Liver (tissue), 9 donors: ENCODE results near the gene AGBL4. TPM values are rescaled to one million over a fixed set of nuclear protein-coding genes. Genes with fewer than 3 reads are reported as not detected.

Experiments used
- DNase-seq: peaks from one replicate; pipeline ENCODE4 v3.0.0-alpha.2; 2017; ENCODE audit warnings: low spot score
- H3K27ac ChIP-seq, 2 donors: one replicate each; pipeline ENCODE4 v1.7.0; 2013; ENCODE audit warnings: inconsistent platforms in 2 of 2, low read length in 2 of 2, control low read depth in 1 of 2, low read depth in 1 of 2, mild to moderate bottlenecking in 1 of 2
- H3K27me3 ChIP-seq, 4 donors: one replicate each; pipeline versions ENCODE4 v1.6.1 to v1.7.0; 2013; ENCODE audit warnings: low read length in 3 of 4, inconsistent platforms in 1 of 4, mild to moderate bottlenecking in 1 of 4, moderate library complexity in 1 of 4; ENCODE audit not compliant: control insufficient read depth in 4 of 4, insufficient read depth in 4 of 4
- H3K36me3 ChIP-seq, 4 donors: one replicate each; pipeline versions ENCODE4 v1.6.1 to v1.7.0; 2013; ENCODE audit warnings: low read length in 3 of 4, mild to moderate bottlenecking in 3 of 4, low read depth in 1 of 4, moderate library complexity in 1 of 4; ENCODE audit not compliant: control insufficient read depth in 4 of 4, insufficient read depth in 3 of 4
- H3K4me1 ChIP-seq, 4 donors: one replicate each; pipeline versions ENCODE4 v1.6.1 to v1.7.0; 2013; ENCODE audit warnings: low read length in 3 of 4, mild to moderate bottlenecking in 3 of 4, moderate library complexity in 1 of 4; ENCODE audit not compliant: control insufficient read depth in 4 of 4, insufficient read depth in 4 of 4
- H3K4me3 ChIP-seq, 3 donors: one replicate each; pipeline versions ENCODE4 v1.6.1 to v1.7.0; 2013; ENCODE audit warnings: low read length in 3 of 3, control low read depth in 1 of 3, low read depth in 1 of 3, mild to moderate bottlenecking in 1 of 3
- H3K9ac ChIP-seq, 2 donors: one replicate each; pipeline ENCODE4 v1.7.0; 2013; ENCODE audit warnings: low read length in 2 of 2, mild to moderate bottlenecking in 2 of 2, moderate library complexity in 2 of 2, control low read depth in 1 of 2, low read depth in 1 of 2
- H3K9me3 ChIP-seq, 4 donors: one replicate each; pipeline versions ENCODE4 v1.6.1 to v1.7.0; 2013; ENCODE audit warnings: low read length in 3 of 4; ENCODE audit not compliant: control insufficient read depth in 4 of 4
- EGR1 ChIP-seq, 2 donors: IDR thresholded peaks; 2 replicates each; pipeline ENCODE4 v1.6.1; 2016 to 2018; ENCODE audit warnings: antibody characterized with exemption in 2 of 2, low read depth in 2 of 2
- FOXA1 ChIP-seq: IDR thresholded peaks from 2 replicates; pipeline ENCODE4 v1.6.1; 2016; ENCODE audit warnings: antibody characterized with exemption
- FOXA2 ChIP-seq: IDR thresholded peaks from 2 replicates; pipeline ENCODE4 v1.6.1; 2016; ENCODE audit warnings: antibody characterized with exemption
- GABPA ChIP-seq, 2 donors: IDR thresholded peaks in 1 of 2; conservative IDR thresholded peaks in 1 of 2; 2 replicates each; pipeline ENCODE4 v1.6.1; 2016; ENCODE audit warnings: antibody characterized with exemption in 2 of 2, mild to moderate bottlenecking in 1 of 2, moderate library complexity in 1 of 2
- HNF4A ChIP-seq, 2 donors: conservative IDR thresholded peaks; 2 replicates each; pipeline ENCODE4 v1.6.1; 2016; ENCODE audit warnings: antibody characterized with exemption in 2 of 2, mild to moderate bottlenecking in 2 of 2
- HNF4G ChIP-seq: IDR thresholded peaks from 2 replicates; pipeline ENCODE4 v1.6.1; 2016; ENCODE audit warnings: antibody characterized with exemption
- NR2F2 ChIP-seq: IDR thresholded peaks from 2 replicates; pipeline ENCODE4 v1.6.1; 2016; ENCODE audit warnings: antibody characterized with exemption
- RAD21 ChIP-seq, 2 donors: IDR thresholded peaks; 2 replicates each; pipeline ENCODE4 v1.6.1; 2016; ENCODE audit warnings: antibody characterized with exemption in 2 of 2, mild to moderate bottlenecking in 2 of 2
- RXRA ChIP-seq, 2 donors: IDR thresholded peaks; 2 replicates each; pipeline ENCODE4 v1.6.1; 2017 to 2018; ENCODE audit warnings: antibody characterized with exemption in 2 of 2, mild to moderate bottlenecking in 1 of 2
- SP1 ChIP-seq: IDR thresholded peaks from 2 replicates; pipeline ENCODE4 v1.6.1; 2018; ENCODE audit warnings: antibody characterized with exemption, mild to moderate bottlenecking
- TAF1 ChIP-seq: conservative IDR thresholded peaks from 2 replicates; pipeline ENCODE4 v1.6.1; 2016; ENCODE audit warnings: antibody characterized with exemption, mild to moderate bottlenecking
- YY1 ChIP-seq: IDR thresholded peaks from 2 replicates; pipeline ENCODE4 v1.6.1; 2016; ENCODE audit warnings: antibody characterized with exemption, mild to moderate bottlenecking
- WGBS: extraction: QIAGEN DNeasy Blood & Tissue Kit; methylation state at CpG from one replicate; pipeline ENCODE4 v1.1.7; 2013; 5-methylcytosine and 5-hydroxymethylcytosine counted together
- polyA plus RNA-seq, 2 donors: library from polyadenylated mRNA; stranded (reverse) in 1 of 2; unstranded in 1 of 2; fragments of 200-250 nt in 1 of 2; fragments of >200 nt in 1 of 2; fragmentation: Nextera tagmentation in 1 of 2; extraction: Ambion mirVana in 1 of 2; gene quantifications; one replicate each; pipeline versions ENCODE4 v1.2.1 to v1.2.3, GENCODE V29; 2013 to 2015
- total RNA-seq, 2 donors: library from RNA; depleted of rRNA; stranded (reverse); fragments of >200 nt; gene quantifications; one replicate each; pipeline ENCODE4 v1.2.3, GENCODE V29; 2014
- TF ChIP-seq, protein P1 (sequence below): fragments of 150-350 bp; IDR thresholded peaks from 2 replicates; pipeline ENCODE4 v1.5.1; 2017; ENCODE audit warnings: improper control_type of control experiment, low read depth, low read length; ENCODE audit not compliant: missing input control
- TF ChIP-seq, protein P2 (sequence below): IDR thresholded peaks from 2 replicates; pipeline ENCODE4 v1.6.1; 2016; ENCODE audit warnings: antibody characterized with exemption
- TF ChIP-seq, protein P3 (sequence below): IDR thresholded peaks from 2 replicates; pipeline ENCODE4 v1.6.1; 2016; ENCODE audit warnings: antibody characterized with exemption
- TF ChIP-seq, protein P4 (sequence below): IDR thresholded peaks from 2 replicates; pipeline ENCODE4 v1.6.1; 2016; ENCODE audit warnings: antibody characterized with exemption
- donor health status: healthy.
- donor health status: healthy.
- donor health status: healthy.
- donor health status: healthy.
- donor health status: healthy.

Gene AGBL4
- total and polyA plus RNA-seq, 4 donors: 0.75 to 0.76 TPM; not detected in 2

DNA sequence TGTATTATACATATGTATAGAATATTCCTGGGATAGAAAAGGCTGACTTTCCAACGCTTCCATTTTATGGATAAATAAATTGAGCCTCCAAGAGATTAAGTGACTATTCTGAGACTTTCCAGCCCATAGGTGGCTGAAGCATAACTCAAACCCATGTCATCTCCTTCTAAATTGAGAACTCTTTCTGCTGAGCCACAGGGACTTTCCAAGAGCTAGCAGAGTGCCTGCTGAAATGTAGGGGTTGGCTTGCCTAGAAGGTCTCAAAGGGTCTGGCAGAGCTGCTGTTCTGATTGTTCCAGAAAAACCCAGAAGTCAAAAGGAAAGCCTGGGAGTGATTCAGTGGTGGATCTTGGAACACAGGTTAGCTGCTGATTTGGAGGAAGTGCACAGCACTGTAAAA lies 1100.6 kb downstream of the AGBL4 start:
- WGBS: 80% methylated on average over 1 of the region's 1 CpG
- no peak overlapping the region for H3K27ac ChIP-seq
- no peak overlapping the region for H3K4me3 ChIP-seq
- H3K9me3 ChIP-seq: peaks cover 0 to 9% (median 2%) of the 10 kb centered on the region in 4 donors
- H3K27me3 ChIP-seq: no peaks in the 10 kb centered on the region
- no peaks in the 10 kb centered on the region for H3K4me1 ChIP-seq
- TF ChIP-seq HNF4A (conservative IDR thresholded peaks at IDR 0.05) (no peak), FOXA1 (no peak), TAF1 (no peak), NR2F2 (no peak), RAD21 (IDR thresholded peaks at IDR 0.05) (no peak), HNF4G (no peak), EGR1 (IDR thresholded peaks at IDR 0.05; ENCODE audit: low read depth in 2 of 2) (no peak), GABPA (IDR thresholded peaks at IDR 0.05 in 1 of 2, conservative IDR thresholded peaks at IDR 0.05 in 1 of 2) (no peak), FOXA2 (no peak), YY1 (no peak)
- TF ChIP-seq, protein P1, sequence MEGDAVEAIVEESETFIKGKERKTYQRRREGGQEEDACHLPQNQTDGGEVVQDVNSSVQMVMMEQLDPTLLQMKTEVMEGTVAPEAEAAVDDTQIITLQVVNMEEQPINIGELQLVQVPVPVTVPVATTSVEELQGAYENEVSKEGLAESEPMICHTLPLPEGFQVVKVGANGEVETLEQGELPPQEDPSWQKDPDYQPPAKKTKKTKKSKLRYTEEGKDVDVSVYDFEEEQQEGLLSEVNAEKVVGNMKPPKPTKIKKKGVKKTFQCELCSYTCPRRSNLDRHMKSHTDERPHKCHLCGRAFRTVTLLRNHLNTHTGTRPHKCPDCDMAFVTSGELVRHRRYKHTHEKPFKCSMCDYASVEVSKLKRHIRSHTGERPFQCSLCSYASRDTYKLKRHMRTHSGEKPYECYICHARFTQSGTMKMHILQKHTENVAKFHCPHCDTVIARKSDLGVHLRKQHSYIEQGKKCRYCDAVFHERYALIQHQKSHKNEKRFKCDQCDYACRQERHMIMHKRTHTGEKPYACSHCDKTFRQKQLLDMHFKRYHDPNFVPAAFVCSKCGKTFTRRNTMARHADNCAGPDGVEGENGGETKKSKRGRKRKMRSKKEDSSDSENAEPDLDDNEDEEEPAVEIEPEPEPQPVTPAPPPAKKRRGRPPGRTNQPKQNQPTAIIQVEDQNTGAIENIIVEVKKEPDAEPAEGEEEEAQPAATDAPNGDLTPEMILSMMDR: no peak
- TF ChIP-seq, protein P2, sequence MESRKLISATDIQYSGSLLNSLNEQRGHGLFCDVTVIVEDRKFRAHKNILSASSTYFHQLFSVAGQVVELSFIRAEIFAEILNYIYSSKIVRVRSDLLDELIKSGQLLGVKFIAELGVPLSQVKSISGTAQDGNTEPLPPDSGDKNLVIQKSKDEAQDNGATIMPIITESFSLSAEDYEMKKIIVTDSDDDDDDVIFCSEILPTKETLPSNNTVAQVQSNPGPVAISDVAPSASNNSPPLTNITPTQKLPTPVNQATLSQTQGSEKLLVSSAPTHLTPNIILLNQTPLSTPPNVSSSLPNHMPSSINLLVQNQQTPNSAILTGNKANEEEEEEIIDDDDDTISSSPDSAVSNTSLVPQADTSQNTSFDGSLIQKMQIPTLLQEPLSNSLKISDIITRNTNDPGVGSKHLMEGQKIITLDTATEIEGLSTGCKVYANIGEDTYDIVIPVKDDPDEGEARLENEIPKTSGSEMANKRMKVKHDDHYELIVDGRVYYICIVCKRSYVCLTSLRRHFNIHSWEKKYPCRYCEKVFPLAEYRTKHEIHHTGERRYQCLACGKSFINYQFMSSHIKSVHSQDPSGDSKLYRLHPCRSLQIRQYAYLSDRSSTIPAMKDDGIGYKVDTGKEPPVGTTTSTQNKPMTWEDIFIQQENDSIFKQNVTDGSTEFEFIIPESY: no peak
- TF ChIP-seq, protein P3, sequence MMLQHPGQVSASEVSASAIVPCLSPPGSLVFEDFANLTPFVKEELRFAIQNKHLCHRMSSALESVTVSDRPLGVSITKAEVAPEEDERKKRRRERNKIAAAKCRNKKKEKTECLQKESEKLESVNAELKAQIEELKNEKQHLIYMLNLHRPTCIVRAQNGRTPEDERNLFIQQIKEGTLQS: no peak
- no peaks in the 10 kb centered on the region for H3K36me3 ChIP-seq
- no peak overlapping the region for H3K9ac ChIP-seq
- DNase-seq: no peak

DNA sequence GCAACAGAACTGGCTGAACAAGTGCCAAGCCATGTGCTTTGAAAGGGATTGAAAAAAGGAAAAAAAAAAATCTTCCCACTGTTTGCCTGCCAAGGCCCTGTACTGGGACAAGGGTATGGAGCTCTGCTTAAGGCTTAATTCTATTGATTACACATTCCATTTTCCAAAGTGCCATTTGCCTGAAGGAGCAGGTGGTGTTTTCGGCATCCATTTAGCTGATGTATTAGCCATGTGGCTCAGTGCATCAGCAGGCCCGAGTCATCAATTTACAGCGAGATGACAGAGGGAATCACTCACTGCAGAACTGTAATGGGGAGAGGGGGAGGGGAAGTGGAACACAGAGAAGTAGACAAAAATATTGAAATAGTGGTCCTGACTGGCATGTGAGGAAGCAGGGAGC lies 1102.9 kb downstream of the AGBL4 start:
- H3K27me3 ChIP-seq: no peaks in the 10 kb centered on the region
- H3K36me3 ChIP-seq: no peaks in the 10 kb centered on the region
- DNase-seq: no peak
- no peak for TF ChIP-seq EGR1 (IDR thresholded peaks at IDR 0.05; ENCODE audit: low read depth in 2 of 2)
- H3K4me3 ChIP-seq: no peak overlapping the region
- H3K9me3 ChIP-seq: peaks cover 0 to 9% (median 2%) of the 10 kb centered on the region in 4 donors
- no peak overlapping the region for H3K27ac ChIP-seq
- WGBS: 94% methylated on average over 3 of the region's 3 CpGs
- no peaks in the 10 kb centered on the region for H3K4me1 ChIP-seq
- H3K9ac ChIP-seq: no peak overlapping the region

DNA sequence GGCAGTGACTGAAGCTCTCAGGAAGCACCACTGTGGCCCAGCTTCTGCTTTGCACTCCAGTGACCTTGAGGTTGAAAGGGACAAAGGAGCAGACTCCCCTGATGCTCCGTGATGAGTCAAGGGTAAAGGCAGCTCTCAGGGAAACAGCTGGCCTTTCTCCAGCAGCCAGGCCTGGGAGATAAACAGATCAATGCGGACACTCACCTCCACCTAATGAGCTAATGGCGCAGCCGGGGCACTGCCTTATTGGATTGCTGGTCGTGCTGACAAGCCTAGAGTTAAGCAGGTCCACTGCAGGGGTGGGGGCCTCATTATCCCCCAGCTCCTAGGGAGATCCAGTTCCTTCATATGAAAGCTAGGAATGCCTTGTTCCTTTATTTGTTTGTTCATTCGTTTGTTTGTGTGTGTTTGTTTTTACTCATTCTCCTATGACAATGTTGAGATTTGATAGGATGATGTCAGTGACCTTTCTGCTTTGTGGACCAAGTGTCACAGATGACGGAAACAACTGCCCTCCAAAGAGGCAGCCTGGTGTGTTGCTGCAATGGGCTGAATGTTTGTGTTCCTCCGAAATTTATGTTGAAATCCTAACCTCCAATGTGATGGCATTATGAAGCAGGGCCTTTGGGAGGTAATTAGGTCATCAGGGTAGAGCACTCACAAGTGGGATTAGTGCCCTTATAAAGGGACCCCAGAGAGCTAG lies 1105.7 kb downstream of the AGBL4 start:
- DNase-seq: peak; percentile 60
- Histone ChIP-seq H3K27ac (peak overlapping the region; percentile 43 to 62), H3K4me3 (no peak overlapping the region), H3K36me3 (no peaks in the 10 kb centered on the region), H3K9me3 (peaks cover 0 to 9% (median 2%) of the 10 kb centered on the region in 4 donors), H3K9ac (no peak overlapping the region), H3K4me1 (no peaks in the 10 kb centered on the region), H3K27me3 (no peaks in the 10 kb centered on the region)
- WGBS: 28% methylated on average over 8 of the region's 8 CpGs
- TF ChIP-seq HNF4A (conservative IDR thresholded peaks at IDR 0.05): peak; percentile 46 to 65
- TF ChIP-seq, protein P3: peak; percentile 51
- no peak for TF ChIP-seq TAF1
- peak; percentile 44 for TF ChIP-seq FOXA2
- peak in 1 of 2 donors; percentile 4 for TF ChIP-seq EGR1 (IDR thresholded peaks at IDR 0.05; ENCODE audit: low read depth in 2 of 2)
- TF ChIP-seq, protein P2: peak; percentile 35
- TF ChIP-seq YY1: peak; percentile 84
- TF ChIP-seq NR2F2: peak; percentile 13
- peak in 1 of 2 donors; percentile 27 for TF ChIP-seq GABPA (IDR thresholded peaks at IDR 0.05 in 1 of 2, conservative IDR thresholded peaks at IDR 0.05 in 1 of 2)
- TF ChIP-seq FOXA1: peak; percentile 15
- TF ChIP-seq RAD21 (IDR thresholded peaks at IDR 0.05): peak; percentile 15 to 16
- TF ChIP-seq RXRA (IDR thresholded peaks at IDR 0.05): peak; percentile 75 to 90
- TF ChIP-seq, protein P1: no peak
- TF ChIP-seq, protein P4, sequence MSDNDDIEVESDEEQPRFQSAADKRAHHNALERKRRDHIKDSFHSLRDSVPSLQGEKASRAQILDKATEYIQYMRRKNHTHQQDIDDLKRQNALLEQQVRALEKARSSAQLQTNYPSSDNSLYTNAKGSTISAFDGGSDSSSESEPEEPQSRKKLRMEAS: peak; percentile 53
- TF ChIP-seq SP1: peak; percentile 79
